ENCODE measurements around the gene ARAP3.
A peak's percentile ranks its signal among the peaks of the same experiment; 100 is the strongest.
"Not testable (repeated sequence)": the region's sequence is repeated elsewhere in the genome, so short reads cannot be mapped to it uniquely, and the experiment has no call there.

ARAP3 gene, protein sequence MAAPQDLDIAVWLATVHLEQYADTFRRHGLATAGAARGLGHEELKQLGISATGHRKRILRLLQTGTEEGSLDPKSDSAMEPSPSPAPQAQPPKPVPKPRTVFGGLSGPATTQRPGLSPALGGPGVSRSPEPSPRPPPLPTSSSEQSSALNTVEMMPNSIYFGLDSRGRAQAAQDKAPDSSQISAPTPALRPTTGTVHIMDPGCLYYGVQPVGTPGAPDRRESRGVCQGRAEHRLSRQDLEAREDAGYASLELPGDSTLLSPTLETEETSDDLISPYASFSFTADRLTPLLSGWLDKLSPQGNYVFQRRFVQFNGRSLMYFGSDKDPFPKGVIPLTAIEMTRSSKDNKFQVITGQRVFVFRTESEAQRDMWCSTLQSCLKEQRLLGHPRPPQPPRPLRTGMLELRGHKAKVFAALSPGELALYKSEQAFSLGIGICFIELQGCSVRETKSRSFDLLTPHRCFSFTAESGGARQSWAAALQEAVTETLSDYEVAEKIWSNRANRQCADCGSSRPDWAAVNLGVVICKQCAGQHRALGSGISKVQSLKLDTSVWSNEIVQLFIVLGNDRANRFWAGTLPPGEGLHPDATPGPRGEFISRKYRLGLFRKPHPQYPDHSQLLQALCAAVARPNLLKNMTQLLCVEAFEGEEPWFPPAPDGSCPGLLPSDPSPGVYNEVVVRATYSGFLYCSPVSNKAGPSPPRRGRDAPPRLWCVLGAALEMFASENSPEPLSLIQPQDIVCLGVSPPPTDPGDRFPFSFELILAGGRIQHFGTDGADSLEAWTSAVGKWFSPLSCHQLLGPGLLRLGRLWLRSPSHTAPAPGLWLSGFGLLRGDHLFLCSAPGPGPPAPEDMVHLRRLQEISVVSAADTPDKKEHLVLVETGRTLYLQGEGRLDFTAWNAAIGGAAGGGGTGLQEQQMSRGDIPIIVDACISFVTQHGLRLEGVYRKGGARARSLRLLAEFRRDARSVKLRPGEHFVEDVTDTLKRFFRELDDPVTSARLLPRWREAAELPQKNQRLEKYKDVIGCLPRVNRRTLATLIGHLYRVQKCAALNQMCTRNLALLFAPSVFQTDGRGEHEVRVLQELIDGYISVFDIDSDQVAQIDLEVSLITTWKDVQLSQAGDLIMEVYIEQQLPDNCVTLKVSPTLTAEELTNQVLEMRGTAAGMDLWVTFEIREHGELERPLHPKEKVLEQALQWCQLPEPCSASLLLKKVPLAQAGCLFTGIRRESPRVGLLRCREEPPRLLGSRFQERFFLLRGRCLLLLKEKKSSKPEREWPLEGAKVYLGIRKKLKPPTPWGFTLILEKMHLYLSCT (N-terminal part only)

DNA sequence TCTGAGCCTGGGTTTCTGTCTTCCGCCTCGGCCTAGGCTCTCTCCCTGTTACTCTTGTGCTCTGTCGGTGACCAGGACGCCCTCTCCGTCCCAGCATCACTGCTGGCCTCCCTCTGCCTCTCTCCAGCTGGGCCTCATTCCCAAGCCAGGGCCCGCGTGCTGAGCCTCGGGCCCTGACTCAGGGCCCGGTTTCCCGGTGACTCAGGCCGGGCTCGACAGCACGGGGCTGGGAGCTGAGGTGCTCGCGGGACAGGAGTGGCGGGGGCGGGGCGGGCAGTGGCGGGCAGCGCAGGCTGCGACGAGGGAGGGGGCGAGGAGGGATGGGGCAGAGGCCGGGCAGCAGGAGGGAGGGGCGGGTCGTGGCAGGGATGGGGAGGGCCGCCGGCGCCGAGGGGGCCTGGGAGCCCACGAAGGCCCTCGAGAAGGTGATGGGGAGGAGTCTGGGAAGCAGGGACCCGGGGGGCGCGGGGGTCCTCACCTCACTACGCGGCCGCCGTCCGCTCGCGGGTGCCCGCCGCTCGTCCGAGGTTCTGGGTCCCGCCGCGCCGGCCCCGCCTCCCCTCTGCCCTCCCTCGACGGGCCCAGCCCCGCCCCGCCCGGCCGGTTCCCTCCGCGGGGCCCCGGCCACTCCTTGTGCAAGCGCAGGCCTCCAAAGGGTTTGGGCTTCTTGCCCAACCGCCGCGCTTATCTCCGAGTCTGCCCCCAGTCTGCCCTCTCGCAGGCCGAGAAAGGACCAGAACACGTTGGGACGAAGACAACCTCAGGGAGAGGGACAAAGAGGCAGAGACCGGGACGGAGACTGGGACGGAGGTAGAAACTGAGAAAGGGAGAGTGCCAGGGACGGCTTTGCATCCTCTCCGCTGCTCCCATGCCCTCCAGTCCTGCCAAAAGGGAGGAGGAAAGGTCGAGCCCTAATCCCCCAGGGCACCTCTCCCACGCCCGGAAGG lies at the start of gene ARAP3:
ARAP3 (minus strand) TSS at position 536 of the 947 bp plus-strand sequence. CDS start 1,744 bp downstream, outside the sequence.
- peak; percentile 95 for DNase-seq (ENCODE audit: low spot score)

DNA sequence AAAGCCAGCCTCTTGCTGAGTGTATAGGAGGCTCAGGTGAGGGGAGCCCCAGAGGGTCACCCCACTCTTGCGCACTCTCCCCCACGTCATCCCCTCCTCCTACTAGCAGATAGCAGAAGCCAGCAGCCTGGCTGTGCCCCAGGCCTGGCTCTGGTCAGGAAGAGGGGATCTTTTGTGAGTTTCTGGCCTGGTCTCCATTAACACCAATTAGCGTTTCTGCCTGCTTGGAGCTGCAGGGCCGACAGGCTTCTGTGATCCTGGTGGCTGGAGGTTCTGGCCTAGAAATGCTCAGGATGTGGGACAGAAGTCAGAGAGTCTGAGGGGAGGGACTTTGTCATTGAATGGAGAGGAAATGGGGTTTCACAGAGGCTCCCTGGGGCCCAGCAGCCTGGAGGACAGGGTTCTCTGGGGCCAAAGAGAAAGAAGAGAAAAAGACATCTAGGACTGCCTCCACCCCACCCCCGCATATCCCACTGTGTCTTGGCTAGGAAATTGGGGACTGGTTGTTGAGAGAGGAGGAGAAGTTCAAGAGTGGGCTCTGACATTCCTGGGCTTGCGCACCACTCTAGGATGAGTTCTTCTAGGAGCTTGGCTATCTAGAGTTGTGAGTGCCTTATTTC lies 47.5 kb upstream of the ARAP3 start:
- DNase-seq (ENCODE audit: low spot score), result no peak

DNA sequence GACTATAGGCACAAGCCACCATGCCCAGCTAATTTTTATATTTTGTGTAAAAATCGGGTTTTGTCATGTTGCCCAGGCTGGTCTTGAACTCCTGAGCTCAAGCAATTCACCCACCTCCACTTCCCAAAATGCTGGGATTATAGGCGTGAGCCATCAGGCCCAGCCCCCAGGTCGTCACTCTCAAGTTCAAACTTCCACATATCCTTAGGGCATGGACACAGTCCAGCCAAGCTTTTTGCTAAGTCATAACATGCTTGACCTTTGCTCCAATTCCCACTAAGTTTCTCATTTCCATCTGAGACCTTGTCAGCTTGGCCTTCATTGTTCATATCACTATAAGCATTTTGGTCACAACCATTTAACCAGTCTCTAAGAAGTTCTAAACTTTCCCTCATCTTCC lies 43.9 kb upstream of the ARAP3 start:
- no peak for DNase-seq (ENCODE audit: low spot score)

DNA sequence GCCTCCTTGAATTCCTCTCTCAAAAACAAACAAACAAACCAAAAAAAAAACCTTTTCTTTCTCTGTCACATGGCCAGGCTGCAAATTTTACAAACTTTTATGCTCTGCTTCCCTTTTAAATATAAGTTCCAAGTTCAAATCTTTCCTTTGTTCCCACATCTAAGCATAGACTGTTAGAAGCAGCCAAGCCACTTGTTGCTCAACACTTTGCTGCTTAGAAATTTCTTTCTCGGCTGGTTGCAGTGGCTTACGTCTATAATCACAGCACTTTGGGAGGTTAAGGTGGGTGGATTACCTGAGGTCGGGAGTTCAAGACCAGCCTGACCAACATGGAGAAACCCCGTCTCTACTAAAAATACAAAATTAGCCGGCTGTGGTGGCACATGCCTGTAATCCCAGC lies 43.1 kb upstream of the ARAP3 start:
- not testable (repeated sequence) for DNase-seq (ENCODE audit: low spot score)

DNA sequence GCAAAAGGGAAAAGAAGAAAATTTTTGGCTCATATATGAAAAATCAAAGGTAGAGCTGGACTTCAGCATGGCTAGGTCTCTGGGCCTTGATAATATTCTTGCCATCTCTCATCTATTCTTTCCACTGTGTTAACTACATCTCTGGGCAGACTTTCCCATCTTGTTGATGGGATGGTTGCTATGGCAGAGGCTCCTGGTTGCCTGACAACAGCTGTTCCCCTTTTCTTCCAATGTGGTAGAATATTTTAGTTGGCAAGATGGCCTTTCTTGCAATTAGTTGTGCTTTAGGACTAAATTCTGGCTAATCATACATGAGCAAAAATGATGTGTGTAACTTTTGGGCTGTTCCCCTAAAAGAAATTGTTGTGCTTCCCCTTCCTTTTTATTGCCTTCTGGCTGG lies 40.2 kb upstream of the ARAP3 start:
- no peak for DNase-seq (ENCODE audit: low spot score)

DNA sequence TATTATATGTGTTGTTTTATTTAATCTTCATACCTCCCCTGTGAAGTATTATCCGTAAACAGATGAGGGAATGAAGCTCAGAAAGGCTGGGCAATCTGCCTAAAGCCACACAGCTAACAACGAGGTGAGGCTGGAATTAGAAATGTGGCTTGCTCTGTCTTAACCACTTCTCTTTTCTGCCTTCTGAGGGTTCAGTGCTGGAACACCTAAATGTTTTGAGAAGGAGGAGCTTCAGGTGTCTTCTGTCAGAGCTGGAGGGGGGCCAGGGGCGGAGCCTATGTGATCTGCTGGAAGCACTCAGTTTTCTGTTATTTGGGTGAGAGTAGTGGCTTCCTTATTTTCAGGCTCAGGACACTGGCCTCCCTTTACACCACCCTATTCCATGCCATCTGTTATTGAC lies 35.0 kb upstream of the ARAP3 start:
- no peak for DNase-seq (ENCODE audit: low spot score)

DNA sequence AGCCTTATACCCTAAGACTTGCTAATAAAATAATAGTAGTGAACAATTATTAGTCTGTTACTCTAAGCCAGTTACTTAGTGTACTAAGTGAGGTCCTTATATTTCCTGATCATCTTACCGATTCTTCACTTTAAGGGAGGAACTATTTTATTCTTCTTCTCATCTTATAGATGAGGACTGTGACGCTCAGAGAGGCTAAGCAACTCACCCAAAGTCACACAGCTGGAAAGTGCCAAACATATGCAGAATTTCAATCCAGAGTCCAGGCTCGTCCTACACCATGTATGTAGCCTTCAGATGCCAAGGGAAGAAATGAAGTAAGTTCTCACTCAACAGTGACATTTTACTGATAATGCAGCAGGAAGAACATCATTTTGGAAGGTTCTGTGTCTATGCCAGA lies 34.4 kb upstream of the ARAP3 start:
- no peak for DNase-seq (ENCODE audit: low spot score)

DNA sequence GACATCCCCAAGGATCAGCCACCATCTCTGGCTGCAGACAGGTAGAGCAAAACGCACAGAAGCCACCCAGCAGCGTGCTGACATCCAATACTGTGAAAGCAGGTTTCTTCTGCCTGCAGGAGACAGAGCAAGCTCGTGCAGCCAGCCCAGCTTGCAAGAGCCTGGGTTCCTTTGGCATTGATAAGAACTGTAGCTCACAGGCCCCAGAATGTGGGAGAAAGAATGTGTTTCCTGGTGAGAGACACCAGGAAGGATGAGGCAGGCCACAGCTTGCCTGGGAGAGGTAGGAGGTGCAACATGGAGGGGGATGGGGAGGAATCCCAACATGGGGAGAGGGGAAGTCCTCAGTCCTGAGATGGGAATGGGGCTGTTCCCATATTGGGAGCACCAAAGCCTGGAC lies 34.0 kb upstream of the ARAP3 start:
- no peak for DNase-seq (ENCODE audit: low spot score)

DNA sequence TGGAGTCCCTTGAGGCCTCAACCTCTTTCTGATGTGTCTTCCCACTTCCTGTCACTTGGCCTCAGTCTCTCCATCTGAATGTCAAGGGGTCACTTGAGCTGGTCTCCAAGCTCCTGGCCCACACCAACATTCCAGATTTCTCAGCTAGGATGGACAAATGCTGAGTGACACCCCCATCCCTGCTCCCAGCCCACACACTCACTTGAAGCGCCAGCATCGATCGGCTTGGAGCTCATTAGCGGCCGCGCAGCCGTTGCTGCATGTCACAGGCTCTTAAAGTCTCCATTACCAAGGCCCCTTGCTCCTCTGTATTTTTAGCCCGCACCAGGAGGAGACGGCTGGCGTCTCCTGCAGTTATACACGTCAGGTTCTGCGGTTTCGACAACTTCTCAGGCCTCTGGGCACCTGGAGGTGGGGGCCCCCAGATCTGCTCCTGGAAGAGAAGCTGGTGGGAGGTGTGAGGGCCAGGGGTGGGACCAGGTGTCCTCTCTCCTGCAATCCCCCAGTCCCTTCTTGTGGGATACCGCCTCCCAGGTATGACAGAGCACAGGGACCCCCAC lies 33.4 kb upstream of the ARAP3 start:
- no peak for DNase-seq (ENCODE audit: low spot score)

DNA sequence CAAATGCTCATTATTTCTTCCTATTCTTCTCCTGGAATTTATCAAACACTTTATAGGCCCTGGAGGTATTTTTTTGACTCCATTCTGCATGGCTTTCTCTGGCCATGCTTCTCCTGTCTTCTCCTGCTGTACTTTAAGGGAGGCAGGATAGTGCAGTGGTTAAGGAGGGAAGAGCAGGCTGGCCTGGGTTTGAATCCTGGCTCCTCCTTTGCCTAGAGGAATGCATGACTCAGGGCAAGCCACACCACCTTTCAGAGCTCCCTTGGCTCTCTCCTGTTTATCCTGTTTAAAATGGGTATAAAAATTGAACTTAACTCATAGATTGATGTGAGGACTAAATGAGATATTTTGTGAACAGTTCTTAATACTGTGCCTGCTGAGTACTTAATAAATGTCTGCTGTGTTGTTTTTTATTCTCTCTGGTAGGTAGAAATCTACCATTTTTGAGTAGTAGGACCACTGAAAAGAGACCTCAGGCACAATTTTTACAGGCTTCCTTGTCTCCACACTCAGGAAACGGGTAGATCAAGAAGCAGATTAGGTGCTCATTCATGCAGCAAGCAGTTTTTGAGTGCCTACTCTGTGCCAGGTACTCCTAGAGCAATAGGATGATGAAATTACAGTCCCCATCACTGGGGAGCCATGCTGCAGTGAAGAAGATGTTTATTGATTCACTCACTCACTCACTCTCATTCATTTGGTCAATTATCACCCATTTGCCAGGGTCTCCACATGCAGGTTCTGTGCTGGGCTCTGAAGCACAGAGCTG lies 32.7 kb upstream of the ARAP3 start:
- DNase-seq (ENCODE audit: low spot score), result no peak

DNA sequence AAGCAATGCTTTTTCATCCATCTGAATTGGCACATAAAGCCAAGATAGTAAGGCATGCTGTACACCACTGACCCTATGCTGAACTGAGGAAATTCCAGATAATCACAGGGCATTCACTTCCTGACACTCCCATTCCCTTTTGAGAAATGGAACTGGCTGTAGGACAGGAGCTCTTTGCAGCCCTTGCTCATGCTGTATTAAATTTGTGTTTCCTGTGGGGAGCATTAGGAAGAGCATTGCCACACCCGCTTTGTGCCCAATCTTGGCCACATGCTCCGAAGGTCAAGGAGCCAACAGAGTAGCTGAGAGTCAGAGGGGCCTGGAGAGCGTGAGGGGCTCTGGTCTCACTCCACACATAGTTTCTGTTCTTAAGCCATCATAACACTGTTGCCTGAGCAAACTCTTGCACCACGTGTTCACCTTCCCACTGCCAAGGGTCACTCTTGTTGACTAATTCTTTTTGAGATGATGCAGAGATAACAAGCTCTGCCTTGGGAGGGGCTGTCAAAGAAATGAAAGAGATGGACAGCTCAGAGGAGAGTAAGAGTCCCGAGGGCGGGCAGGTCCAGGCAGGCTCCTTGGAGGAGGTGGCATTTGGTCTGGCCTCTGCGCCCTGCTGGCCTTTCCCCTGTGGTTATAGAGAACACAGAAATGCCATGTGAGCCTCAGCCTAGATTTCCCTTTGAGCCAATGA lies 31.7 kb upstream of the ARAP3 start:
- no peak for DNase-seq (ENCODE audit: low spot score)

DNA sequence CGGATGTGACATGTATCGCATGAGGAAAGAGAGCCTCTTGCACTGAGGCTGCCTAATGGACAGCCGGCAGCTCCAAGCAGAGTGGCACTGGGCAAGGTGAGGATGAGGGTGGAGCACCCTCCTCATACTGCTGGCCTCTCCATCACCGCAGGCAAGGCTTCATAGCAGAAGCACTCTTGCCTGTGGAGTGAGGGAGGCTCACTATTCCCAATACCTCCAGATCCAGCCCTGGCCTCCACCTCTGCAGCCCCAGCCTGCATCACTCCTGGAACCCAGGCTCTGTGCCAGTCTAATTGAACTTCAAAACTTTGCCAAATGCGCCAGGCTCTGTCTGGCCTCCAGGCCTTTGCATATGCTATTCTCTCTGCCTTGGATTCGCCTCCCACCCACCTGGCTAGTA lies 29.7 kb upstream of the ARAP3 start:
- DNase-seq (ENCODE audit: low spot score), result no peak

DNA sequence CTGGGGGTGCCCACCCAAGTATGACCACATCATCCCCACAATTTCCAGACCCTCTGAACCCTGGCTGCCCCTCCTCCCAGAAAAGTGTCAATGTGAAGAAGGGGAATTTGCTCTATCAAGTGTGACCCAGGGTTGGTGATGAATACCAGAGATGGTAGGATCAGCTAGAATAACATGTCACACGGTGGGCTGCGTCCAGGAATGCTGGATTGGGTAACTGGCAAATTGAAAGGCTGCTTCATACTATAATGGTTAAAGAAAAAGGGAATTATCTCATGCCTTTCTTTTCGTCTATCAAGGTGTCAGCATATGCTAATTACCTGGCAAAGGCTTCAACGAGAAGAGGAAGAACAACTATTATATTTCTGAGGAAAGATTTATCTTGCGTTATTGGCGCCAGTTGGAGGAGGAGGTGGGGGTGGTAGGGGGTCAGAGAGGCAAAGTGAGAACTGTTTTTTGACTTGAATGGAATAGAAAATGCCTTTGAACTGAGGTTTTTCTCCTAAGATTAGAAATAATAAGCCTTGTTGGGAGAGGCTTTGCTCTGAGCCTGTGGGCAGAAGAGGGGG lies 27.8 kb upstream of the ARAP3 start:
- DNase-seq (ENCODE audit: low spot score), result no peak

DNA sequence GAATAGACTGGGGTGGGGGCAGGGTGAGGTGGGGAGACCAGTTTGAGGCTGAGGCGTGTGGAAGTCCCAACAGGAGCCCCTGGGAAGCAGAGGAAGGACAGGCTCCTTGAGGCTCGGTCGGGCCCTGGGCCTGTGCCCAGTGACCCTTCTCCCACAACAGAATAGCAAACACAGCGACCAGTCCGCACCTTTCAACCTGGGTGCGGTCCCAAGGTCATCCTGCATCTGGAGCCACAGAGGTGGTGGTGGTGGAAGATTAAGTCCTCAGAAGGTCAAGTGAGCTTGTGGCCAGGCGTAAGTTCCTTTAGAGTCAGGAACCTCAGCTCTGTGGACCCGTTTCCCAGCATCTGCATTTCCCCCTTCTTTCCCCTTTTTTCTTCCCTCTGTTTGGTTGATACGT lies 26.0 kb upstream of the ARAP3 start:
- no peak for DNase-seq (ENCODE audit: low spot score)

DNA sequence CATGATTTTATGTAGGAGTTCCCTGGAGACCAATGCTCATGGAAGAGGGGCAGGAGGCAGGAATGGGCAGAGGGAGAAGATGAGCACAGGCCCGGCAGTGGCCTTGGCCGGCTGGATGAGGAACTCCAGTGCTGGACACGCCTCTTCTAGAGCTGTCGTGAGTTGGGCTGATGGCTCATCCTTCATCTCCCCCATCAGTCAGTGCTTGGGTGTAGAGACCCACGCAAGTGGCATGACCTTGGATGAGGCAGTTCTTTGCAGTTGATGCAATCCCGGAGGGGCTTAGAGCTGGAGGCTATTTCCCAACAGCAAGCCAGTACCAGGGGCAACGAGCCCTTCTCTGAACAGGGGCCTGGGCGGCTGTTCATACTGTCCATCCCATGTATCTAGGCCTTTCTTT lies 25.5 kb upstream of the ARAP3 start:
- DNase-seq (ENCODE audit: low spot score), result no peak

DNA sequence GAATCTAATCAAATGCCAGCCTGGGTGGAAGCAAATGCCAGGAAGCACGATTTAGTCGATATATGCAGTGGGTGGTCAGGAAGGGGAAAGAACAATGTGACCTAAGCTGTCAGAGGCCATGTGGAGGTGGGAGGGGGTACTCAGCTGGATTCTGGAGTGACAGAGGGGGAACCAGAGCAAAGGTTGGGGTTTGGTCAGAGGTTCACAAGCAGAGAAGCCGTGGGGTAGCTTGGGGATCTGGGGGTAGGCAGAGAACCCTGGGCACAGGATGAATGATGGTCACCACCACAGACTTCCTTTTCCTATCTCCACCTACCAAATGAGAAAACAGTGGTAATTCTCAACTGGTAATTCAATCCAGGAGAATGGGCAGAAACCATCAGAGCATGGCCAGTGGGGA lies 24.1 kb upstream of the ARAP3 start:
- DNase-seq (ENCODE audit: low spot score), result no peak

DNA sequence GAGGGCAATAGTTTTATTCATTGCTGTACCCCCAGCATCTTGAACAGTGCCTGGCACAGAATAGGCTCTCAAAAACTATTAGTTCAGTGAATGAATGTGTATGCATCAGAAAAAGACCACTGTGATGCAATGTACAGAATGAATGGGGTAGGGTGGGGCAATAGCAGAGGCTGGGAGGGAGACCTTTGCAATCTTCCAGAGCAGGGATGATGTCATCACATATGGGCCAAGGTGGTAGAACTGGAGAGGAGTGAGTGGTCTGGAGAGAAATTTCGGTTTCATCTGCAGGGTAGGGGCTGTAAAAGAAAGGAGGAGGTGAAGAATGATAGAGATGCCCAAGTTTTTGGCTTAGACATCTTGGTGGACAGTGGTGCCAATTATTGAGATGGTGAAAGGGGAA lies 23.4 kb upstream of the ARAP3 start:
- DNase-seq (ENCODE audit: low spot score), result no peak

DNA sequence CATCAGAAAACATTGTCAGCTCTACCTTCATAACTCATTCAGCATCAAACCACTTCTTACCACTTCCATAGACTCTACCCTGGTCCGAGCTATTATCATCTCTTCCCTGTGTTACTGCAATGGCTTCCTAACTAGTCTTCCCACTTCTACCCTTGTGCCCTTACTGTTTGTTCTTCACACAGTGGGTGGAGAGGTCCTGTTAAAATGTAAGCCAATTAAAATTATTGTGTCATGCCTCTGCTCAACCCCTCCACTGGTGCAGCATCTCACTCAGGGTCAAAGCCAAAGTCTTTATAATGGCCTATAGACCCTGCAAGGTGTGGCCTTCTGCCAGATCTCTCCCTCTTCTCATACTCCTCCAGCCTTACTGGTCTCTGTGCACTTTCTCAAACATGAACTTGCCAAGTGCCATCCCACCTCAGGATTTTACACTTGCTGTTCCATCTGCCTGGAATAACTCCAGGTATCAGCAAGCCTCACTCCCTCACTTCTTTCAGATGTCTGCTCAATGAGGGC lies 22.8 kb upstream of the ARAP3 start:
- no peak for DNase-seq (ENCODE audit: low spot score)

All from hepatic stellate cell (primary cell).